Skin of body (tissue), 2 donors: ENCODE results near the gene SLC29A3. TPM values are rescaled to one million over a fixed set of nuclear protein-coding genes. Genes with fewer than 3 reads are reported as not detected.

Experiments used
- DNase-seq: peaks from one replicate; lab custom pipeline; 2025; lab: John Stamatoyannopoulos, UW
- total RNA-seq: library from RNA; depleted of rRNA; stranded (reverse); fragments of >200 nt; gene quantifications from one replicate; pipeline ENCODE4 v1.2.3, GENCODE V29; 2014

SLC29A3 gene
- total RNA-seq, 1 donor from 2014 or later = 2.2 TPM

DNA sequence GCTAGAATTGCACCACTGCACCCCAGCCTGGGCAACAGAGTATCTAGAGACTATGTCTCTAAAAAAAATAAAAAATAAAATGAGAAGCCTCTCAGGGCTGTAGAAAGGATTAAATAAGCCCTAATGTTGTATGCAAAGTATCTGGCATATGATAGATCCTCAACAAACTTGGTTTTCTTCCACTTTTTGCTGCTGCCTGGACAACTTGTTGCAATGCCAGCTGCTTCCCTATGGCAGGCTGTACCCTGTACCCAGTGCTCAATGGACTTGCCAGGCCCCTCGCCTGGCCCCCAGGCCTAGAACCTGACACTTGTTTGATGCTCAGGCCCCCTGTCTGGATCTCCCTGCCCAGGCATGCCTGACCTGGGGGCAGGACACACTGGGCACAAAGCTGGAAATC lies 49.1 kb downstream of the SLC29A3 start:
- no peak for DNase-seq

DNA sequence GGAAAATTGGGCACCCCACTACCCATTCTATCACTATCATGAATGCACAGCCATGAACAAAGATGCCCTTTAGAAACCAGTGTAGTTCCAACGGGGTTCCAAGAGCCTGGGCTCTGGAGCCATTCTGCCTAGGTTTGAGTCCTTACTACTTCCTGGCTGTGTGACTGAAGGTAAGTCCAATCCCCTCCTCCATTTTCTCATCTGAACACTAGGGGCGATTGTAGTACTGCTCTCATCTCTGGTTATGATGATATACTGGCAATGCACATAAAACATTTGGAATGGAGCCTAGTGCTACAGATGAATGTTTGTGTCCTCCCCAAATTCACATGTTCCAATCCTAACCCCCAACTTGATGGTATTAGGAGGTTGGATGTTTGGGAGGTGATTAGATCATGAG lies 49.6 kb downstream of the SLC29A3 start:
- no peak for DNase-seq

- no peak for DNase-seq
Observed at GRCh38 chr10:71369602-71370001, 50.5 kb downstream of the SLC29A3 start.

- DNase-seq = no peak
Observed at GRCh38 chr10:71370031-71370430, 51.0 kb downstream of the SLC29A3 start.

GRCh38 chr10:71371750-71372166 lies 52.7 kb downstream of the SLC29A3 start:
- DNase-seq = no peak

GRCh38 chr10:71372882-71373495 lies 53.9 kb downstream of the SLC29A3 start:
- no peak for DNase-seq

DNA sequence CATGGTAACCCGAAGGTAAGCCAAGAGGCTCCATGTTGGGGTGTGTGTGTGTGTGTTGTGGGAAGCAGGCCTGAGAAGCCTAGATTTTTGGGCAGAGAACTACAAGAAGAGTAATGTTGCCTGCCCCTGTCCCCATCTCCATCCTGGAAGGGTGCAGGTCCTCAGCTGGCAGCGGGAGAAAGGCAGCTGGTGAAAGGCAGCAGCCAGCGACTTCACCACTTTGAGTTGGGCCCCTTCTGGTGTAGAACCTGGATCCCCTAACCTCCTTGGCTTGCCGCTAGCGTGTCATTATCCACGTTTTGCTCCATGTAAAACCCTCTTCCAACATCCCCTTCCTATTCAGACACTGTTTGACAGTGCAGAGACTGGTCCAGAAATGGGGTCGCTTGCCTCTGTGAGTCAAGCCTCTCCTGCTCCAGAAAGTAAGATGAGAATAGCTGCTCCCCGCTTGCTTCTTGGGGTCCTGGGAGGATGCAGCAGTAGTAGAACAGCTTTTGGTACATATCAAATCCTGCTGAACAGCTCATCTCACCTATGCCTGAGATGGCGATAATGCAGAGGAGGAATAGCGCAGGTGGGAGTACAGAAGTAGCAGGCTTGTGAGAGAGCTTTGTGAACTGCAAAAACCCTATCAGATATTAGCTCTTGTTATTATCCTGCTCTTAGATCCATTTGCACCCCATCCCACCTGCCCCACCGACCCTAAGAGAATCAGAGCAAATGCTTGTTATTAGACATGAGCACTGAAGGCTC lies 55.6 kb downstream of the SLC29A3 start:
- DNase-seq = no peak

- DNase-seq = no peak
Observed at GRCh38 chr10:71375952-71376351, 56.9 kb downstream of the SLC29A3 start.

GRCh38 chr10:71378336-71379117 lies 59.5 kb downstream of the SLC29A3 start:
- DNase-seq = no peak

GRCh38 chr10:71379118-71379766 lies 60.2 kb downstream of the SLC29A3 start:
- no peak for DNase-seq

DNA sequence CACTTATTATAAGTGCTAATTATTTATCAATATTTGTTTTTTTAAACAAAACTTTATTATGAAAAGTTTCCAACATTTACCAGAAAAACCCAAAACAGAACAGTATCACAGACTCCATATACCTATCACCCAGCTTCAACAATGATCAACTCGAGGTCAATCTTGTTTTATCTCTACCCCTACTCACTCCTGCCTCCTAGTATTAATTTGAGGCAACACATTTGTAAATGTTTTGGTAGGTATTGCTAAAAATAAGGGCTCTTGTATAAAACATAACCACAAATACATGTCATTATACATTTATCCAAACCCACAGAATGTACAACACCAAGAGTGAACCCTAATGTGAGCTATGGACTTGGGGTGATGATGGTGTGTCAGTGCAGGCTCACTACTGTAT lies 61.8 kb downstream of the SLC29A3 start:
- no peak for DNase-seq

GRCh38 chr10:71381611-71382010 lies 62.6 kb downstream of the SLC29A3 start:
- no peak for DNase-seq

- no peak for DNase-seq
Observed at GRCh38 chr10:71382028-71382427, 63.0 kb downstream of the SLC29A3 start.

DNA sequence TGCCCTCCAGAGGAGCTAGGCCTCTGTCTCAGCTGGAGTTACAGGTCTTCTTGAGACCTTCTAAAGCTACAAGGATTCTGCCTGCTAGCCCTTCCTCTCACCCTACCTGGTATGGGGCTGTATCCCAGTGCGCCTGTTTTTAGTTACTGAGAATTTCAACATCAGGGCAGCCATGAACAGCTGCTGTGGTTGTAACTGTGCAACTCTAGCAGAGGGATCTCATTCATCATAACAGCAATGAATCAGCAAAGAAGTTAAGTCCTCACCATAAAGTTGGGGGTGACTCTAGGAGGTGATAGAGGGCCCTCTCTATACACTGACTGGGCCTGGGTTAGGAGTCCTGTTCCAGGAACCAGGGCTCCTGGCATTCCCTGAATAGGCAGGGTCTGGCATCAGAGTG lies 63.7 kb downstream of the SLC29A3 start:
- DNase-seq = no peak

- DNase-seq = no peak
Observed at GRCh38 chr10:71383972-71384687, 65.1 kb downstream of the SLC29A3 start.

GRCh38 chr10:71388171-71388570 lies 69.1 kb downstream of the SLC29A3 start:
- DNase-seq = no peak

DNA sequence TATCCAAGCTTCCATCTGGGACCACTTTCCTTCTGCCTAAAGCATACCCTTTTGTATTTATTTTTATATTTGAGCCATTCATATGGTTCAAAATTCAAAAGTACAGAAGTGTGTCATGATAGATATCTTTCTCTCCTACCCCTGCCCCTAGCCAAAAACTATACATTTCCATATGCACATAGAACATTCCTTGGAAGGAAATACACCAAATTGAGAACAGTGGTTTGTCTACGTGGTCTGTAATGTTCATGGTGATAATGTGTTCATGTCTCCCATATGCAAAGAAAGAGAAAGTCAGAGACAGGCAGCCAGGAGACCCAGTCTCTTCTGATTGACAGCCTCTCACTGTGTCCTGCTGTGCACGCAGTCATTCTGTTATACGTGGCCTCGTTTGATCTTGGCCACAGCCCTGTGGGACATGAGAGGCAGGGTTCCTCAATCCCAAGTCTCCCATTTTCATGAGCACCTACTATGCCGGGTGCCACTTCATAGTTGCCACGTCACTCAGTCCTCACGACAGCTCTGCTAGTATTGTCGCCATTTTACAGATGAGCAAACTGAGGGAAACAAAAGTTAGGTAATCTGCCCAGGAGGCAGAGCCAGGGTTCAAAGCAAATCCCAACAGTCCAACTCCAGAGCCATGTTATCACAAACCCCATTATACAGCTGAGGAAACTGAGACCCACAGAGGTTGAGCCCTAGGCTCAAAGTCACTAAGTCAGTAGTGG lies 69.7 kb downstream of the SLC29A3 start:
- peak; percentile 19 for DNase-seq

DNA sequence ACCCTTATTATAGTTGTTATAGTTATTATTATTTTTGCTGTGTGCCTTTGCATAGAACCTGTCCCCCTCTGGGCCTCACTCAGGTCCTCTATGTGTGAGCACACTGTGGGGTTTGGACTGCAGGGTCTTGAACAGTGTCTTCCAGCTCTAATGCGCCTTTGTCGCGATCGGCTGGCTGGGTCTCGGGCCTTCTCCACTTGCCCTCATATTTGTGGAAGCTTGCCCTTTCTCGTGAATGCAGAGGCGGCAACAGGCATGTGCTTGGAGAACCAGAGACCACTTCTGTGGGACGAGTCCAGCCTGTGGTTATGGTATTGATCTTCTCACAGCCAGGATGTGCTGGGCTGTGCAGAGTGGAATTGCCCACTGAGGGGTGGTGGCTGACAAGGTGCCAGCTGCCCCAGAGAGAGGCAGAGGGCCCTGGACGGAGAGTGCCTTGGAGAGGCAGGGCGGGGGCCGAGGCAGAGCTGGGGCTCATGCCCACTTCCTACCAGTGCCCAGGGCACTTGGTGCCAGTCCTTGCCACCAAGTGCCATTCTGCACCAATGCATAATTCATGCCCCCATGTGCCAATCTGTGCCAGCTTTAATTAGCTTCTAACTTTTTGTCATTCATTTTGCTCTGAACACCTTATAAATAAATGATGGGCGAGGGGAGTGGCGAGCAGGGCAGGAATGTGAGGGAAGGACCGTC lies 70.9 kb downstream of the SLC29A3 start:
- no peak for DNase-seq

GRCh38 chr10:71390461-71390835 lies 71.4 kb downstream of the SLC29A3 start:
- DNase-seq = no peak
